Measurements from ENCODE around the gene MT1H. TPM values are rescaled to one million over a fixed set of nuclear protein-coding genes. Genes with fewer than 3 reads are reported as not detected.

The MT1H gene
- total and polyA plus RNA-seq, 4 donors = 4.4 to 1,775 (median 938) TPM

GRCh38 chr16:56662357-56663354, 7.0 kb upstream of the MT1H start:
- TF ChIP-seq EGR1 (IDR thresholded peaks at IDR 0.05; ENCODE audit: low read depth in 2 of 2) (no peak), RXRA (IDR thresholded peaks at IDR 0.05) (no peak), CTCF (IDR thresholded peaks at IDR 0.05; ENCODE audit: low read depth, low read length, missing input control) (no peak), FOXA1 (IDR thresholded peaks at IDR 0.05) (no peak), GABPA (IDR thresholded peaks at IDR 0.05 in 1 of 2, conservative IDR thresholded peaks at IDR 0.05 in 1 of 2) (no peak), HNF4G (IDR thresholded peaks at IDR 0.05) (no peak), HNF4A (conservative IDR thresholded peaks at IDR 0.05) (no peak), JUND (IDR thresholded peaks at IDR 0.05) (no peak), MAX (IDR thresholded peaks at IDR 0.05) (no peak), REST (IDR thresholded peaks at IDR 0.05) (no peak), TAF1 (conservative IDR thresholded peaks at IDR 0.05) (no peak), RAD21 (IDR thresholded peaks at IDR 0.05) (no peak), FOXA2 (IDR thresholded peaks at IDR 0.05) (no peak), NR2F2 (IDR thresholded peaks at IDR 0.05) (no peak)
- TF ChIP-seq, protein P1, sequence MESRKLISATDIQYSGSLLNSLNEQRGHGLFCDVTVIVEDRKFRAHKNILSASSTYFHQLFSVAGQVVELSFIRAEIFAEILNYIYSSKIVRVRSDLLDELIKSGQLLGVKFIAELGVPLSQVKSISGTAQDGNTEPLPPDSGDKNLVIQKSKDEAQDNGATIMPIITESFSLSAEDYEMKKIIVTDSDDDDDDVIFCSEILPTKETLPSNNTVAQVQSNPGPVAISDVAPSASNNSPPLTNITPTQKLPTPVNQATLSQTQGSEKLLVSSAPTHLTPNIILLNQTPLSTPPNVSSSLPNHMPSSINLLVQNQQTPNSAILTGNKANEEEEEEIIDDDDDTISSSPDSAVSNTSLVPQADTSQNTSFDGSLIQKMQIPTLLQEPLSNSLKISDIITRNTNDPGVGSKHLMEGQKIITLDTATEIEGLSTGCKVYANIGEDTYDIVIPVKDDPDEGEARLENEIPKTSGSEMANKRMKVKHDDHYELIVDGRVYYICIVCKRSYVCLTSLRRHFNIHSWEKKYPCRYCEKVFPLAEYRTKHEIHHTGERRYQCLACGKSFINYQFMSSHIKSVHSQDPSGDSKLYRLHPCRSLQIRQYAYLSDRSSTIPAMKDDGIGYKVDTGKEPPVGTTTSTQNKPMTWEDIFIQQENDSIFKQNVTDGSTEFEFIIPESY (IDR thresholded peaks at IDR 0.05) = no peak
- Histone ChIP-seq H3K27me3 (ENCODE audit: control insufficient read depth in 4 of 4, insufficient read depth in 4 of 4, low read length in 3 of 4) (no peaks in the 10 kb centered on the region), H3K9ac (ENCODE audit: low read depth in 1 of 2, low read length in 2 of 2) (no peak overlapping the region), H3K36me3 (ENCODE audit: control insufficient read depth in 4 of 4, insufficient read depth in 3 of 4, low read depth in 1 of 4, low read length in 3 of 4) (peaks cover 0 to 3% (median 0%) of the 10 kb centered on the region in 4 donors), H3K4me3 (ENCODE audit: low read depth in 1 of 3, low read length in 3 of 3) (no peak overlapping the region), H3K27ac (ENCODE audit: low read depth in 1 of 2, low read length in 2 of 2) (no peak overlapping the region), H3K9me3 (ENCODE audit: control insufficient read depth in 4 of 4, low read length in 3 of 4) (no peaks in the 10 kb centered on the region), H3K4me1 (ENCODE audit: control insufficient read depth in 4 of 4, insufficient read depth in 4 of 4, low read length in 3 of 4) (peaks cover 3 to 20% (median 11%) of the 10 kb centered on the region in 4 donors)
- WGBS = 44% methylated on average over 48 of the region's 48 CpGs
- DNase-seq (ENCODE audit: low spot score) = no peak
